Motor neuron (in vitro differentiated cells): ENCODE measurements around the gene DKK3. TPM values are rescaled to one million over a fixed set of nuclear protein-coding genes. Genes with fewer than 3 reads are reported as not detected.

Experiments
- ATAC-seq, 8 experiments: fragments of 200-7000 bp; cut with Tn5 transposase; replicated peaks in 6 of 8; 2 replicates each; pipeline ENCODE4 v1.8.0; 2021; ENCODE audit warnings: mild to moderate bottlenecking in 8 of 8, moderate library complexity in 8 of 8
- H3K27ac ChIP-seq, 2 donors: fragments of 250-450 bp; sonication (Bioruptor Pico); 2 replicates each; pipeline ENCODE4 v1.9.0; 2021; ENCODE audit warnings: antibody characterized with exemption in 2 of 2, mild to moderate bottlenecking in 2 of 2, moderate library complexity in 1 of 2
- H3K4me1 ChIP-seq, 2 donors: fragments of 250-450 bp; sonication (Bioruptor Pico); replicated peaks in 1 of 2; 2 replicates each; pipeline ENCODE4 v1.6.1; 2021; ENCODE audit warnings: antibody characterized with exemption in 2 of 2, mild to moderate bottlenecking in 2 of 2, moderate library complexity in 1 of 2
- H3K4me3 ChIP-seq, 5 donors: fragments of 250-450 bp; sonication (Bioruptor Pico); 2 replicates each; pipeline ENCODE4 v1.9.0; 2021; ENCODE audit warnings: antibody characterized with exemption in 5 of 5, mild to moderate bottlenecking in 5 of 5, moderate library complexity in 4 of 5
- WGBS, 10 experiments: fragments of 450-650 bp; shearing (Covaris generic); methylation state at CpG; one replicate each; pipeline ENCODE4 v1.0.0; 2022; 5-methylcytosine and 5-hydroxymethylcytosine counted together
- in situ Hi-C, 9 experiments: fragments of 400-800 bp; cut with MboI; loops; one replicate each; pipeline ENCODE4 v1.15.0; 2021; ENCODE audit warnings: low sequenced_read_pairs in 9 of 9, low pct_unique_long_range_greater_than_20kb in 2 of 9; ENCODE audit not compliant: unreplicated experiment in 9 of 9
- total RNA-seq, 8 experiments: library from RNA; unstranded; fragments of 300-600 nt; gene quantifications; 2 replicates each; pipeline versions ENCODE4 v1.2.3 to v1.2.4, GENCODE V29; 2022

Gene DKK3
- total RNA-seq, 8 experiments from 2014 or later: 13.0 to 616 (median 61.2) TPM

DNA sequence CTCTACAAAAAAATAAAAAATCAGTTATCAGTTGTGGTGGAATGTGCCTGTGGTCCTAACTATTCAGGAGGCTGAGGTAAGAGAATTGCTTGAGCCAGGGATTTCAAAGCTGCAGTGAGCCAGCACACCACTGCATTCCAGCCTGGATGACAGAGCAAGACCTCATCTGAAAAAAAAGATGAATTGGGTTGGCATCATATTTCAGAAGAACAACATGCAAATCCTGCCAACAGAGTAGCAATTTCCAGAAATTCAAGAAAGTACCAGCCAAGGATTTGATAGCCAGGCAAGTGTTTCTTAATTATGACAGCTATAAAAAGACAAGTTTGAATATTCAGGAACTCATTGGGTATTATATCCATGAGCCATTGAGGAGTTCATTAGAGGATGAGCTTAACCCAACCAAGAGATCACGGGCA is 91.4 kb downstream of the DKK3 start:
- no peak overlapping the region for H3K27ac ChIP-seq
- H3K4me3 ChIP-seq: no peak overlapping the region
- in situ Hi-C loops: no loop called here
- peak in 2 of 8 experiments; percentile 20 to 93 for ATAC-seq
- no peaks in the 10 kb centered on the region for H3K4me1 ChIP-seq
- 60 to 100% (median 100%) methylated on average over 1 of the region's 1 CpG; no CpG with 5 or more reads in 1 of the 10 experiments for WGBS, 10 experiments

DNA sequence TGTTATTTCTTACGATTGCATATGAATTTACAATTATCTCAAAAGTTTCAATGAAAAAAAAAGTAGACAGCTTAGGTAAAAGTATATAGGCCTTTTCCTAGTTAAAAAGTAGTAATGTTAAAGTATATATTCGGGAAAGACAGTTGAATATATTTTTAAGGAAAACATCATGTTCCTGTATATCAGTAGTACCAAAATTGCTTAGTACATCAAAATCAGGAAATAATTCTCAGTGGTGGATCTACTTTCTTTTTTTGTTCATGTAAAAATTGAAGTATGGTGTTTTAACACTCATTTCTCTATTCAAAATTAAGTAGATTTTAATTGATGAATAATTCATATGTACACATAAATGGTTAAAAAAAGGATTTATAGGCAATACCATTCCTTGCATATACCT is 92.8 kb downstream of the DKK3 start:
- Histone ChIP-seq H3K4me3 (no peak overlapping the region), H3K4me1 (no peaks in the 10 kb centered on the region), H3K27ac (no peak overlapping the region)
- in situ Hi-C loops: no loop called here
- no peak for ATAC-seq
- WGBS, 10 experiments: 95 to 100% (median 100%) methylated on average over 1 to 2 of the region's 2 CpGs

DNA sequence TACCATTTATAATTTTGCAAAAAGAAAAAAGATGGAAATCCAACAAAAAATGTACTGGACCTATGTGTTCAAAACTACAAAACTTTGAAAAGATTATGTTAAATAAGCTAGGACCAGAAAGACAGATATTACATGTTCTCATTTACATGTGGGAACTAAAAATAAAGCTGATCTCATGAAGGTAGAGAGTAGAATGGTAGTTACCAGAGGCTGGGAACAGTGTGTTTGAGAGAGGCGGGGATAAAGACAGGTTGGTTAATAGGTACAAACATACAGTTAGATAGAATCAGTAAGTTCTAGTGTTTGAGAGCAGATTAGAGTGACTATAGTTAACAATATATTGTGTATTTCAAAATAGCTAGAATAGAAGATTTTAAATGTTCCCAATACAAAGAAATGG is 95.0 kb downstream of the DKK3 start:
- Histone ChIP-seq H3K27ac (no peak overlapping the region), H3K4me1 (no peaks in the 10 kb centered on the region)
- ATAC-seq: no peak

More for the DNA sequence above, 95.0 kb downstream of the DKK3 start:
- 94 to 100% (median 100%) methylated on average over 1 of the region's 1 CpG; no CpG with 5 or more reads in 1 of the 10 experiments for WGBS, 10 experiments
- in situ Hi-C loops: no loop called here
- H3K4me3 ChIP-seq: no peak overlapping the region

Other genes starting within 250 kb of the DKK3 start
- gene USP47, start 166.7 kb downstream of the DKK3 start, total RNA-seq: 100 to 1,000 TPM in 1 of 8 experiments, 10 to 100 TPM in 7; 50.1 to 104 (median 63.8) TPM
- 10 to 100 TPM in 2 of 8 experiments, 1 to 10 TPM in 5, under 1 TPM in 1; 0.71 to 33.6 (median 3.6) TPM for gene MICAL2, start 102.0 kb upstream of the DKK3 start, total RNA-seq